Spinal cord (tissue), 10 donors: ENCODE results near the gene ARHGAP10. TPM values are rescaled to one million over a fixed set of nuclear protein-coding genes. Genes with fewer than 3 reads are reported as not detected.
A peak's percentile ranks its signal among the peaks of the same experiment; 100 is the strongest.

Source experiments
- DNase-seq, 6 donors: peaks; one replicate each; pipeline versions ENCODE4 v3.0.0 to v3.0.0-alpha.2; 2013 to 2015; ENCODE audit warnings: low spot score in 6 of 6, low read depth in 4 of 6
- H3K27ac ChIP-seq: one replicate; pipeline ENCODE4 v1.5.1; 2013; ENCODE audit warnings: low read depth, low read length, control low read depth
- H3K27me3 ChIP-seq: one replicate; pipeline ENCODE4 v1.6.1; 2013; ENCODE audit warnings: low read length; ENCODE audit not compliant: control insufficient read depth, insufficient read depth
- H3K36me3 ChIP-seq: one replicate; pipeline ENCODE4 v1.6.1; 2013; ENCODE audit warnings: low read length; ENCODE audit not compliant: control insufficient read depth, insufficient read depth
- H3K4me1 ChIP-seq: one replicate; pipeline ENCODE4 v1.6.1; 2013; ENCODE audit warnings: low read length; ENCODE audit not compliant: control insufficient read depth, insufficient read depth
- H3K4me3 ChIP-seq: one replicate; pipeline ENCODE4 v1.5.1; 2013; ENCODE audit warnings: low read depth, low read length, control low read depth
- H3K9me3 ChIP-seq: one replicate; pipeline ENCODE4 v1.6.1; 2013; ENCODE audit warnings: low read length; ENCODE audit not compliant: control insufficient read depth, insufficient read depth
- WGBS: methylation state at CpG from one replicate; pipeline ENCODE4 v1.1.5; 2013; ENCODE audit warnings: missing lambda C conversion rate; ENCODE audit not compliant: insufficient coverage; 5-methylcytosine and 5-hydroxymethylcytosine counted together
- polyA plus RNA-seq, 2 donors: library from polyadenylated mRNA; unstranded; fragments of 120-200 nt; gene quantifications; one replicate each; pipeline ENCODE4 v1.2.1, GENCODE V29; 2013; ENCODE audit not compliant: insufficient read length in 2 of 2
- total RNA-seq, 2 donors: library from RNA; depleted of rRNA in 1 of 2; stranded (reverse); fragments of 120-200 nt in 1 of 2; fragments of >200 nt in 1 of 2; gene quantifications; one replicate each; pipeline versions ENCODE4 v1.2.3 to v1.2.4, GENCODE V29; 2013 to 2014
- donor health status: healthy.

The ARHGAP10 gene
- total and polyA plus RNA-seq, 4 donors, result 6.4 to 27.8 (median 17.4) TPM

GRCh38 chr4:147958057-147958456, 226.2 kb downstream of the ARHGAP10 start:
- no peak for DNase-seq
- Histone ChIP-seq H3K27ac (no peak overlapping the region), H3K9me3 (no peaks in the 10 kb centered on the region), H3K4me1 (no peaks in the 10 kb centered on the region), H3K36me3 (no peaks in the 10 kb centered on the region), H3K4me3 (no peak overlapping the region), H3K27me3 (no peaks in the 10 kb centered on the region)
- 90% methylated on average over 2 of the region's 3 CpGs for WGBS

DNA sequence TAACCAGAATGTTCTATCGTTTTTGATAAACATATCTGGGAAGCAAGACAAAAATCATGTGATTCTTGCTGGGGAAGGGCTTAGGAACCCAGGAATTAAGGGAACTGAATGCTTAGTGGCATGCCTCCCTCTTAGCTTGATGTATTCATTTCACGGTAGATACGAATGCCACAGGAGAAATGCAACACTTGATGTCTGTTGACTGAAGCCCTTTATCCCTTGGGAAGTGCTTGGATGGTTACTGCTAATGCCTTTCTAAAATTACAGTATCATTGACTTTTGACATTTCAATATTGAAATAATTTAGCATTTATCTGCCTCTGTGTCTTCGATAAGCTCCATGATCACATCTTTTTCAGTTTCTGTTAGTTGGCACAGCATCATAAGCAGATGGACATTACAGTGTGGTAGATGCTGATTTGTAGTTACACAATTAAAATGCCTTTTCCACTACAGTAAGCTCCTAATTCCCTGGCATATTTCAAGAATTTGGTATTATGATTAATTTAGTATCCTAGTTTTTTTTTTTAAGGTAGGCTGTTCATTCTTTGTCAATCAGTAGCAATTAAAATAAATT, 226.7 kb downstream of the ARHGAP10 start:
- H3K27ac ChIP-seq, result no peak overlapping the region
- no peak overlapping the region for H3K4me3 ChIP-seq
- no peaks in the 10 kb centered on the region for H3K36me3 ChIP-seq
- DNase-seq, result peak in 2 of 6 donors; percentile 34 to 43
- H3K9me3 ChIP-seq, result no peaks in the 10 kb centered on the region
- no peaks in the 10 kb centered on the region for H3K4me1 ChIP-seq
- no peaks in the 10 kb centered on the region for H3K27me3 ChIP-seq
- no CpG with 5 or more reads among the region's 4 CpGs for WGBS

DNA sequence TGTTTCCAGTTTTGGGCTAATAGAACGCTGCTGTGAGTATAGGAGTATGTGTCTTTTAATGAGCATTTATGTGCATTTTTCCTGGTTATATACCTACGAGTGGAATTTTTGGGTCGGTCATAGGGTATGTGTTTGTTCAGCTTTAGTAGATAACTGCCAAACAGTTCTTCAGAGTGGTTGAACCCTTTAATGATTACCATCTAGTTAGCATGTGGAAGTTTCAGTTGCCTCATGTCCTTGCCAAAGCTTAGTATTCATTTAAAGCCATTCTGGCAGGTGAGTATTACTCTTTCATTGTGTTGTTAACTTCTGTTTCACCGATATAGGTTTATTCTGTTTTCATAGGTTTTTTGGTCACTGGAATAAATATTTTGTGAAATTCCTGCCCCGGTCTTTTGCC, 229.1 kb downstream of the ARHGAP10 start:
- 87% methylated on average over 3 of the region's 5 CpGs for WGBS
- DNase-seq, result no peak

GRCh38 chr4:147963839-147964238, 232.0 kb downstream of the ARHGAP10 start:
- WGBS, result 84% methylated on average over 9 of the region's 10 CpGs

More for the DNA sequence above, 229.1 kb downstream of the ARHGAP10 start:
- no peak overlapping the region for H3K27ac ChIP-seq
- H3K27me3 ChIP-seq, result no peaks in the 10 kb centered on the region
- H3K36me3 ChIP-seq, result no peaks in the 10 kb centered on the region
- no peaks in the 10 kb centered on the region for H3K9me3 ChIP-seq
- no peak overlapping the region for H3K4me3 ChIP-seq
- H3K4me1 ChIP-seq, result no peaks in the 10 kb centered on the region

DNA sequence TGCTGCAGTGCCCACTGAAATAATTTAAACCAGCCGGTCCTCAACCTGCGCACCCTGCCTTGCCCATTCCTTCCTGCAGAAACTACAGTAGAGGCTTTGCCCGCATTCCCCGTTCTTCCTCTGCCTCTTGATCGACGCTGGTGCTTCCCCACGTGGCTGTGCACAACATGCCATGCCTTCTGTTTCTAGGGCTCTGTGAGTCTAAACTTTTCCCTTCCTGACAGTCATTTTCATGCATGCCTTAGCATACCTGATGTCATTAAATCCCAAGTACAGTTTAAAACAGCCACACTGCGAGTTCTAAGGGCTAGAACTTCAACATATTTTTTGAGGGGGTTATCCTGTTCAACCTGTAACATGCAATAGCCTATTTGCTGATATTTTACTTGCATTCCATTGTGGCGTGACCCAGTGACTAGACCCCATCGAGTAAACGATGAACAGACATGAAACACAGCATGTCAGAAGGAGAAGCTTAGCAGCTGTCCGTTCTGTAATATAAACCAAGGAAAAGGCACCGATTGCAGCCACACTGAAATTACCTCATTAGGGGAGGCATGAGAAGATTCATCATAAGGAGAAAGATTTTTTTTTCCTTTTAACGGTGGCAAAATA, 232.5 kb downstream of the ARHGAP10 start:
- H3K27me3 ChIP-seq, result no peaks in the 10 kb centered on the region
- no peak overlapping the region for H3K4me3 ChIP-seq
- H3K9me3 ChIP-seq, result no peaks in the 10 kb centered on the region
- no peak for DNase-seq
- WGBS, result 82% methylated on average over 10 of the region's 14 CpGs
- peak overlapping the region; percentile 62 for H3K27ac ChIP-seq
- no peaks in the 10 kb centered on the region for H3K4me1 ChIP-seq
- no peaks in the 10 kb centered on the region for H3K36me3 ChIP-seq

More at GRCh38 chr4:147963839-147964238, 232.0 kb downstream of the ARHGAP10 start:
- DNase-seq, result no peak
- Histone ChIP-seq H3K36me3 (no peaks in the 10 kb centered on the region), H3K4me1 (no peaks in the 10 kb centered on the region), H3K27me3 (no peaks in the 10 kb centered on the region), H3K27ac (peak overlapping the region; percentile 62), H3K4me3 (no peak overlapping the region), H3K9me3 (no peaks in the 10 kb centered on the region)

GRCh38 chr4:147965056-147965455, 233.2 kb downstream of the ARHGAP10 start:
- Histone ChIP-seq H3K27ac (peak overlapping the region; percentile 62), H3K36me3 (no peaks in the 10 kb centered on the region), H3K4me3 (no peak overlapping the region), H3K9me3 (no peaks in the 10 kb centered on the region), H3K27me3 (no peaks in the 10 kb centered on the region), H3K4me1 (no peaks in the 10 kb centered on the region)
- DNase-seq, result no peak
- WGBS, result 100% methylated on average over 1 of the region's 3 CpGs

DNA sequence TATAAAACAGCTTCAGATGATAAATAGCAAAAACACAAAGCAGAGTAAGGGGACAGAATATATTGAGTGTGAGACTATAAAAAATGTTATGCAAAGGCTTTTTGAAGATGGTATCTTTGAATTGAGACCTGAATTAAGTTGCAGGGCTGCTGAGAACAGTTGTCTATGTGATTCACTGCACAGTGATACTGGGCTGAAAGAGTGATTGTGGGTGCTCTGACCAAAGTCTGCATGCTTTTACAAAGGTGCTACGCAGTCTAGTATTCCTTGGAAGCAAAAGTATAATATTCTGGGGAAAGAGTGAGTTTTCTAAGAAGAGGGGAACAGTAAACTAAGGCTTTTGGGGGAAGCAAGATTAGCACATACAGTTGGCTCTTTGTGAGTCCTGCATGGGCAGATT, 234.0 kb downstream of the ARHGAP10 start:
- Histone ChIP-seq H3K36me3 (no peaks in the 10 kb centered on the region), H3K4me1 (no peaks in the 10 kb centered on the region), H3K27ac (peak overlapping the region; percentile 62), H3K9me3 (no peaks in the 10 kb centered on the region), H3K27me3 (no peaks in the 10 kb centered on the region), H3K4me3 (no peak overlapping the region)
- DNase-seq, result no peak
- 80% methylated on average over 1 of the region's 1 CpG for WGBS

DNA sequence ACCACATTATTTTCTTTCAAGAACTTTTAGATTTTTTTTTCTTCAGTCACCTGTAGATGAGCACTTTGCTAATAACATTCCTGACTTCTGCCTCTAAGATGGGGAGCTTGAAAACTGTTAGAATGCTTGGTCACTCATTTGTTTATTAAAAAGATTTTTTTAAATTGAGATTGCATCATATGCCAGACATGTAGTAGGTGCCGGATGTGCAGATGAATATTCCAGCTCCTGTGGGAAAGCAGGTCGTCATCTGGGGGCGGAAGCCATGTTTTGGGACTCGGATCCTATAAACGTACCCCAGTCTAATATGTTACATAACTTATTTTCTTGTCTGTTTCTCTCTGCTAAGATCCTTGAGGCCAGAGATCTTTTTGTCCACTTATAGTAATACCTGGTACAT, 236.8 kb downstream of the ARHGAP10 start:
- H3K27me3 ChIP-seq, result no peaks in the 10 kb centered on the region
- H3K36me3 ChIP-seq, result no peaks in the 10 kb centered on the region
- no peak for DNase-seq
- no peak overlapping the region for H3K4me3 ChIP-seq
- H3K27ac ChIP-seq, result no peak overlapping the region
- no peaks in the 10 kb centered on the region for H3K4me1 ChIP-seq
- no peaks in the 10 kb centered on the region for H3K9me3 ChIP-seq
- WGBS, result no CpG with 5 or more reads among the region's 5 CpGs

DNA sequence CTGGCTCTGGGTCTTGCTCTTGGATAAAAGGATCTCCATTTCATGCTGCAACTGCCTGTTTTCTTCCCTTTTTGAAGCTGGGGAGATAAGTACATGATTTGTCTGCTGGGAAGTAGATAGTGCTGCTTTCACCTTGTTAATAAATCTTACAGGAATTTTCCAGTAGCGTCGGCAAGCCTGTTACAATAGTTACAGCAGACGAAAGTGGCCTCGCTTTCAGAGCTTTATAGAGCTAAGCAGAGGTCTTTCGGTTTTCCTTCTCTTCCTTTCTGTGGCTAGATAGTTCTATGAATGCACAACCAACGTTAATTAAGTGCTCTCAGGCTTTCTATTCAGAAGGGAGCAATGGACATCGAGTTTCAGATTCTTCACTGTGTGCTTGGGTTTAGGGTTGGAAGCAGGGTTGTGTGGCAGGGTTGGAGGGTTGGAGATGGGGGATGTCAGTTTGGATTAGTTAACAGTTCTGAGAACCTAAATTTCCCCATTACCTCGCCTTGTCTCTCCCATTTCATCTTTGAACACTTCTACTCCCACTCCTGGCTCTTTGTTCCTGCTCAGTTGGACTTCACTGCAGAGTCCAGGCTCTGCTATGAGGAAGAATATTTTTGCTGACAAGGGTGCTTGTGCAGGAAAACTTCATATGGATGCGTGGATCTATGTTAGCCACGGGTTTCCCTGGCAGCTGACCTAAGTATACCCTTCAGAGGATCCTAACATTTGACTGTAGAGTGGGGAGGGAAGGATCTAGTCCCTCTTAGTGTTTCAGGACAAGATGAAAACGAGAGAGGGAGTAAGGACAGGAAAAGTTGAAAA, 237.9 kb downstream of the ARHGAP10 start:
- no peaks in the 10 kb centered on the region for H3K9me3 ChIP-seq
- no peaks in the 10 kb centered on the region for H3K27me3 ChIP-seq
- DNase-seq, result peak in 1 of 6 donors; percentile 67
- WGBS, result 42% methylated on average over 9 of the region's 11 CpGs
- no peaks in the 10 kb centered on the region for H3K4me1 ChIP-seq
- no peaks in the 10 kb centered on the region for H3K36me3 ChIP-seq
- H3K4me3 ChIP-seq, result no peak overlapping the region
- H3K27ac ChIP-seq, result peak overlapping the region; percentile 27
